WERI-Rb-1 (cell line): ENCODE measurements around the gene TXNIP.

ENCODE experiments used
- DNase-seq: peaks from one replicate; pipeline ENCODE4 v3.0.0-alpha.2; 2020
- H3K27ac ChIP-seq: fragments of 250-450 bp; sonication (Bioruptor Pico); 2 replicates; pipeline ENCODE4 v1.5.1; 2020; ENCODE audit warnings: mild to moderate bottlenecking, moderate library complexity
- H3K27me3 ChIP-seq: fragments of 250-450 bp; sonication (Bioruptor Pico); 2 replicates; pipeline ENCODE4 v1.5.1; 2021; ENCODE audit warnings: mild to moderate bottlenecking, low read depth, moderate library complexity; ENCODE audit not compliant: insufficient read depth, severe bottlenecking
- H3K36me3 ChIP-seq: fragments of 250-450 bp; sonication (Bioruptor Pico); 2 replicates; pipeline ENCODE4 v1.5.1; 2020; ENCODE audit warnings: mild to moderate bottlenecking, moderate library complexity
- H3K4me3 ChIP-seq: 2 replicates; pipeline ENCODE4 v1.5.1; 2011; ENCODE audit warnings: low read depth, mild to moderate bottlenecking, control low read depth, low read length
- H3K9me3 ChIP-seq: fragments of 250-450 bp; sonication (Bioruptor Pico); 2 replicates; pipeline ENCODE4 v1.5.1; 2021; ENCODE audit warnings: mild to moderate bottlenecking, moderate library complexity; ENCODE audit not compliant: severe bottlenecking
- TF ChIP-seq, protein P1 (sequence below): IDR thresholded peaks from 2 replicates; pipeline ENCODE4 v1.5.1; 2011; ENCODE audit warnings: low read depth, mild to moderate bottlenecking, control low read depth, inconsistent platforms, low read length

TXNIP gene

DNA sequence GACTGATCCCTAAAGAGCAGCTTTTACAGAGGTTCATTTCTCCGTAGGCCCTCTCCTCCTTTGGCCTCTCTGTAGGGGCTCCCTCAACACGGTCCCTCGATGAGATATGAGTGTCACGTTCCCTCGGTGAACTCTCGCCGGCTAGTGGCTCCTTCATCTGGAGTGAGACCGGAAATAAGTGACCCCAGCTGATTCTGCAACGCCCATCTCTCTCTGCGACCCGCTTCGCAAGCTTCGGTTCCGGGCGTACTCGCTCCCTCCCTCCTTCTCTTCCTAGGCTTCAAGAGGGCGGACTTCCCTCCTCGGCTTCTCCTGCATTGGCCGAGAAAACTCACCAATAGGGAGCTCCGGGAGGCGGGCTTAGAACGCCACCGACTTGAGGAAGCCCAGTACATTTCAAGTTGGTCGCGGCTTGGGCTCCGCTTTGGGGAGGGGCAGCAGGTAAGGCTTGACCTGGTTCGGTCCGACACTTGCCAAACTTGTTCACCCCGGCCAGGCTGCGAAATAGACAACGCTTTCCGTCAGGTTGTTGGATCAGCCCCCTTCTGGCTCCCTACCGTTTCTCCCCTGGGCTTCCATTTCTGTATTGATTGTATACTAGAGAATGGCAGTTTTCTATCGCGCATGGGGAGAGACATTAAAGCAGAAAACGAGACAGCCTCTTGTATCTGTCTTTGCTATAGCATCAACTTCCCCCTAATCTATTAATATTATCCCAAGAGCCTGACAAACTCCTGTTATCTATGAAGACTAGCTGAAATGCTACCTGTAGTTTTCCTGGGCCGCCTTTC, 31.9 kb downstream of the TXNIP start, which contains the start of the genes ANKRD34A and POLR3GL:
TSS of gene ANKRD34A (minus strand) at position 248 of the 791 bp plus-strand sequence. CDS start 2,816 bp downstream, outside the sequence.
TSS of gene POLR3GL (plus strand) at position 363 of the 791 bp plus-strand sequence. CDS start 10,176 bp downstream, outside the sequence.
- no peaks in the 10 kb centered on the region for H3K36me3 ChIP-seq
- no peaks in the 10 kb centered on the region for H3K27me3 ChIP-seq
- TF ChIP-seq, protein P1, sequence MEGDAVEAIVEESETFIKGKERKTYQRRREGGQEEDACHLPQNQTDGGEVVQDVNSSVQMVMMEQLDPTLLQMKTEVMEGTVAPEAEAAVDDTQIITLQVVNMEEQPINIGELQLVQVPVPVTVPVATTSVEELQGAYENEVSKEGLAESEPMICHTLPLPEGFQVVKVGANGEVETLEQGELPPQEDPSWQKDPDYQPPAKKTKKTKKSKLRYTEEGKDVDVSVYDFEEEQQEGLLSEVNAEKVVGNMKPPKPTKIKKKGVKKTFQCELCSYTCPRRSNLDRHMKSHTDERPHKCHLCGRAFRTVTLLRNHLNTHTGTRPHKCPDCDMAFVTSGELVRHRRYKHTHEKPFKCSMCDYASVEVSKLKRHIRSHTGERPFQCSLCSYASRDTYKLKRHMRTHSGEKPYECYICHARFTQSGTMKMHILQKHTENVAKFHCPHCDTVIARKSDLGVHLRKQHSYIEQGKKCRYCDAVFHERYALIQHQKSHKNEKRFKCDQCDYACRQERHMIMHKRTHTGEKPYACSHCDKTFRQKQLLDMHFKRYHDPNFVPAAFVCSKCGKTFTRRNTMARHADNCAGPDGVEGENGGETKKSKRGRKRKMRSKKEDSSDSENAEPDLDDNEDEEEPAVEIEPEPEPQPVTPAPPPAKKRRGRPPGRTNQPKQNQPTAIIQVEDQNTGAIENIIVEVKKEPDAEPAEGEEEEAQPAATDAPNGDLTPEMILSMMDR, result peak; percentile 21; the same call in 1 of the 2 replicates
- peak; percentile 100 for DNase-seq
- peak within 1 kb of the TSS; percentile 62 for H3K27ac ChIP-seq
- peak within 1 kb of the TSS; percentile 53 for H3K4me3 ChIP-seq
- peaks cover 5% of the 10 kb centered on the region for H3K9me3 ChIP-seq

DNA sequence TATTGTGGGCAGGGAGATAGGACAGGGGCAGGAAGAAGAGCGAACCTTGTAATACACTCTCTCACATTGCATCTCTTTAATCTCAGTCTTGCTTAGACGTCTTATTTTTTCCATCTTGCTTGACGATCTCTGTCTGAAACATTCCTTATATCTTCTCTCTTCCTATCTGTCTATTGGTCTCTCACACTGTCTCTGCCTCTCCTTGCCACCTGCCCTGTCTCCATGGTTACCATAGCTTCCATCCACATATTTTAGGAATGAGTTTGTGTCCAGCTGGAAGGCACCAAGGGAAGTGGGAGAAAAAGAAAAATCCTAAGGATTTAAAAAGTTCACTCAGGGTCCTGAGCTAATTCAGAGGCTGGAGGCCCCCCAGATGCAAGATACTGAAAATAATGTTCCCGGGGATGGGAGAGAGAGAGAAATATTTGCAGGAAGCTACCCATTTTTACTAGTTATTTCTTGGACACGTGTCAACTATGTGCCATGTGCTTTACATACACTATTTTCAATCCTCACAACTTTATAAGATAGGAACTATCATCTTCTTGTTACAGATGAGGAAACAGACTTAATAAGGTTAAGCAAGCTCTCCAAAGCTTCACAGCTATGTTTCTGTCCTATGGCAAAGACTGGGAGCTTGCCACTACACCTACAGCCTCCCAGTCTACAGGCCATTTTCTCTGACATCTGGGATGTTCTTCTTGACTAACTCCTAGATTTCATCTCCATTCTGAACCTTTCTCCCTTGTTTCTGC, 32.9 kb downstream of the TXNIP start:
- Histone ChIP-seq H3K27ac (no peak overlapping the region), H3K9me3 (peaks cover 5% of the 10 kb centered on the region), H3K36me3 (no peaks in the 10 kb centered on the region), H3K27me3 (no peaks in the 10 kb centered on the region), H3K4me3 (peak overlapping the region; percentile 53)
- no peak for DNase-seq
- TF ChIP-seq, protein P1, result no peak

DNA sequence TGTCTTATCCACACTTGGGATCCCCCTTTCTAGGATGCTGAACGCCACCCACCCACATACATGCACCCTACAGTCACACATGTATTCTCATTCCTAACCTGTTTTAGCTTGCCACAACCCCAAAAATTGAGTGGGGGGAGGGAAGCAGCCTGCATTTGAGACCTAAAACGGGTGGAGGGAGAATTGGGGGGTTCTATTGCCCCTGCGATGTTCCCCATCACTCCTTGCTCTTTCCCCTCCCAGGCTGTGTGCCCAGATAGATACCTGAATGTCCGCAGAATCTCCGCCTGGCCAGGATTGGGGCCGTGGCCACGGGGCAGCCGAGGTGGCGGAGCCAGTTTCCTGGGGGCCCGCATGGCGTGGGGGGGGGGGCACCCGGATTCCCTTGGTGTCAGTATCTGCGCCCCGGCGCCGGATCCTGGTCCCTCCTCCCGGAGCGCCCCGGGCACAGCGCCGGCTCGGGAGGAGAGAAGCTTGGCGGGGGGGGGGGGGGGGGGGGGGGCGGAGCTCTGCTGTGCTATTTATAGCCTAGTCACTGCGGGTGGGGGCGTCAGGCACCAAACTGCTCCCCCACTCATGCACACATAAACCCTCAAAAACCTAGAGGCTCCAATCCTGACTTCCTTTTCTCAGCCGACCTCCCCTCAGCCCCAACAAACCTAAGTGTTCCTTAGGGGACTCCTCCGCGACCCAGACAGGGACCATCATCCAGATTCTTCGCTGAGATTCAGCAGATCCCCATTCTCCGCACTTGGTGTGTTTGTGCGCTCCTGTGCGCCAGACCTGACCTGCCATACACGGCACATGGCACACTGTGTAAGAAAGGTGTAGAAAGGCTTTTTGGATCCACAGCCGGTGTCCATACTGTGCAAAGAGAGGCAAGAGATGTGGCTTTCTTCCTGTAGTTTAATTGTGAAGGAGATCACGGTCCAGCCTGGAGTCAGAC, 33.9 kb downstream of the TXNIP start:
- Histone ChIP-seq H3K27me3 (no peaks in the 10 kb centered on the region), H3K9me3 (peaks cover 4% of the 10 kb centered on the region), H3K36me3 (no peaks in the 10 kb centered on the region), H3K27ac (no peak overlapping the region), H3K4me3 (peak overlapping the region; percentile 75)
- peak; percentile 44 for DNase-seq
- TF ChIP-seq, protein P1, result no peak

DNA sequence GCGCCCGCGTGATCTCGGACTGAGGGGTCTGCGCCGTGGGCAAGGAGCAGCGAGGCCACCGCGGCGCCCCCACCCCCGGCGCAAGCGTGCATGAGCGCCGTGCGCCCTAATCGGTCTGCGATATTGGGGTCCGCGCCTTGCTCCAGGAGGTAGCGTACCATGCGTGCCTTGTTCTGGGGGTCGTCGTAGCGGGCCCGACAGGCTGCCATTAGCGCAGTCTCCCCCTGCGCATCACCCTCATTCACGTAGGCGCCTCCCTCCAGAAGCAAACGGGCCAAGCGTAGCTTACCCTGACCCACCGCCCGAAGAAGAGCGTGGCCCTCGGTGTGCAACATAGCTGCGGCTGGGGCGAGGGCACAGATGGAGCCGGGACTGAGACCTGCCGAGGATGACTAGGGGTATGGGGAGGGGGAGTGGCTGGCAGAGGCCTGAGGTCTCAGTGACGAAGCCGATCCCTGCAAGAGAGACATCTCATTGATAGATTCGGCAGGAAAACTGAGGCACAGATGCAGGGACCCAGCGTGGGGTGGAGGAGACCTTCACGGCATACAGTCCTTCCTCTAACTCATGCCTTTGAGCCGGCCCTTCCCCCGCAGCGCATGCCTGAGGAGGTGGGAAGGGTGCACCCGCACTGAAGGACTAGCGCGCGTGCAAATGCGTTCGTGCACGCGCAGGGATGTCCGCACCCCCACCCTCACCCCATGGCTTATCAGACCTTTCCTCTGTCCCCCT, 34.8 kb downstream of the TXNIP start:
- peak overlapping the region; percentile 75 for H3K4me3 ChIP-seq
- no peaks in the 10 kb centered on the region for H3K36me3 ChIP-seq
- no peak overlapping the region for H3K27ac ChIP-seq
- no peaks in the 10 kb centered on the region for H3K9me3 ChIP-seq
- H3K27me3 ChIP-seq, result no peaks in the 10 kb centered on the region
- DNase-seq, result peak; percentile 73
- TF ChIP-seq, protein P1, result no peak

DNA sequence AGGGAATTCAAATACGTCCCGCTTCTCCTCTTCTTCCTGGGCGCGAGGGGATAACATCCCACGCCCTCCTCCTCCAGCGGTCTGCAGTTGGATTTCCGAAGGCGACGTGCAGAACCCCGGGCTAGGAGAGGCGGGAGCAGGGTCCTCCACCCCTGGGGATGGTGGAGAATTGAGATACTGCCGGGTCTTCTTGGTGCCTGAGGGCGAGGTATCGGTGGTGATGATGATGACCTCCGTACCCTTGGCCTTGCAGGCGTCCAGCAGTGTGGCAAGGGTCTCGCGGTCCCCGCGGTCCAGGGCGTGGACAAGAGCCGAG, 35.3 kb downstream of the TXNIP start:
- TF ChIP-seq, protein P1, result no peak
- no peaks in the 10 kb centered on the region for H3K27me3 ChIP-seq
- DNase-seq, result peak; percentile 35
- H3K4me3 ChIP-seq, result peak overlapping the region; percentile 75
- H3K9me3 ChIP-seq, result no peaks in the 10 kb centered on the region
- H3K36me3 ChIP-seq, result no peaks in the 10 kb centered on the region
- peak overlapping the region; percentile 26 for H3K27ac ChIP-seq
